DMS153 treated with DMSO at 0.1 percent for 48 hours (cell line): ENCODE data around the gene BLOC1S1.

Experiments
- DNase-seq: peaks from one replicate; lab custom pipeline; 2025; ENCODE audit not compliant: unreplicated experiment; lab: John Stamatoyannopoulos, UW

BLOC1S1 gene

GRCh38 chr12:55726971-55727370 lies 11.1 kb downstream of the BLOC1S1 start:
- no peak for DNase-seq

- no peak for DNase-seq
Observed at GRCh38 chr12:55727643-55728185, 11.9 kb downstream of the BLOC1S1 start.

GRCh38 chr12:55728186-55728938 lies 12.5 kb downstream of the BLOC1S1 start:
- DNase-seq, result no peak

GRCh38 chr12:55728939-55729818 lies 13.3 kb downstream of the BLOC1S1 start, which contains the start of gene CD63:
Gene CD63 (minus strand): TSS chr12:55729009. CDS start chr12:55728341, 668 bp downstream.
- DNase-seq, result peak; percentile 81

- no peak for DNase-seq
Observed at GRCh38 chr12:55729819-55730818, 14.3 kb downstream of the BLOC1S1 start.

- DNase-seq, result no peak
Observed at GRCh38 chr12:55732288-55732687, 16.4 kb downstream of the BLOC1S1 start.

- DNase-seq, result no peak
Observed at GRCh38 chr12:55733021-55733555, 17.2 kb downstream of the BLOC1S1 start.

- DNase-seq, result no peak
Observed at GRCh38 chr12:55733858-55734257, 18.0 kb downstream of the BLOC1S1 start.

GRCh38 chr12:55734595-55734994 lies 18.7 kb downstream of the BLOC1S1 start:
- DNase-seq, result no peak

GRCh38 chr12:55736076-55736475 lies 20.2 kb downstream of the BLOC1S1 start:
- no peak for DNase-seq

GRCh38 chr12:55736780-55737580 lies 21.1 kb downstream of the BLOC1S1 start:
- peak; percentile 70 for DNase-seq

- DNase-seq, result no peak
Observed at GRCh38 chr12:55737581-55738122, 21.8 kb downstream of the BLOC1S1 start.

GRCh38 chr12:55738123-55739024 lies 22.5 kb downstream of the BLOC1S1 start:
- peak; percentile 76 for DNase-seq

GRCh38 chr12:55739025-55739378 lies 23.2 kb downstream of the BLOC1S1 start:
- no peak for DNase-seq

GRCh38 chr12:55741931-55742680 lies 26.3 kb downstream of the BLOC1S1 start:
- DNase-seq, result no peak

GRCh38 chr12:55742719-55743405 lies 27.0 kb downstream of the BLOC1S1 start, which contains the start of gene GDF11:
Gene GDF11 (plus strand): TSS chr12:55743122. CDS start chr12:55743317, 195 bp downstream.
- DNase-seq, result peak; percentile 56
